HCT116 (cell line): Measurements from ENCODE around the gene CD44. TPM values are rescaled to one million over a fixed set of nuclear protein-coding genes. Genes with fewer than 3 reads are reported as not detected.

Source experiments
- ATAC-seq: fragments of 200-7000 bp; cut with Tn5 transposase; 2 replicates; pipeline ENCODE4 v1.9.1; 2020; ENCODE audit warnings: mild to moderate bottlenecking, moderate library complexity
- BruUV-seq: library from RNA; stranded (reverse); fragments of 400-500 nt; replicated peaks from 2 replicates; lab custom pipeline; 2021; lab: Mats Ljungman, UMichigan
- CTCF ChIA-PET: fragments of 300-600 bp; sonication (Branson Sonifier 250); formaldehyde crosslinking; loops from one replicate; lab custom pipeline; 2021; ENCODE audit warnings: antibody characterized with exemption; lab: Charles Lee
- POLR2A ChIA-PET: fragments of 300-600, 350-600 bp; sonication (Branson Sonifier 250); formaldehyde crosslinking; loops from one replicate; lab custom pipeline; 2021; ENCODE audit warnings: antibody characterized with exemption; lab: Charles Lee
- RAD21 ChIA-PET, 2 experiments: fragments of 300-600 bp; sonication (Branson Sonifier 250); formaldehyde crosslinking; loops; one replicate each; lab custom pipeline; 2023; ENCODE audit warnings: low total read pairs in 2 of 2; ENCODE audit not compliant: uncharacterized antibody in 2 of 2, unreplicated experiment in 2 of 2, low non-redundant PET in 1 of 2; lab: Charles Lee
- DNase-seq: peaks from one replicate; pipeline ENCODE4 v3.0.0-alpha.2; 2010; ENCODE audit warnings: low read depth, low spot score
- H2AFZ ChIP-seq: fragments of 200-600 bp; shearing (Covaris generic), sonication (generic); 2 replicates; pipeline ENCODE4 v1.6.1; 2017; ENCODE audit warnings: low read depth, mixed run types, mixed read lengths, antibody characterized with exemption, low read length; ENCODE audit not compliant: poor library complexity, severe bottlenecking
- H3K27ac ChIP-seq: 2 replicates; pipeline ENCODE4 v1.5.1; 2012; ENCODE audit warnings: low read depth, low read length
- H3K27me3 ChIP-seq: fragments of 200-600 bp; sonication (generic); 2 replicates; pipeline ENCODE4 v1.6.1; 2016; ENCODE audit warnings: mixed run types, low read length, mixed read lengths; ENCODE audit not compliant: insufficient read depth
- H3K36me3 ChIP-seq, 2 experiments: fragments of 200-500 bp in 1 of 2; fragments of 200-600 bp in 1 of 2; sonication (Bioruptor generic) in 1 of 2; sonication (generic) in 1 of 2; 2 replicates each; pipeline versions ENCODE4 v1.5.1 to v1.6.1; 2014 to 2016; ENCODE audit warnings: low read length in 2 of 2, inconsistent platforms in 1 of 2, mixed read lengths in 1 of 2, mixed run types in 1 of 2; ENCODE audit not compliant: insufficient read depth in 2 of 2, control insufficient read depth in 1 of 2
- H3K4me1 ChIP-seq, 2 experiments: fragments of 200-600 bp in 1 of 2; sonication (generic) in 1 of 2; 2 replicates each; pipeline versions ENCODE4 v1.5.1 to v1.6.1; 2012 to 2017; ENCODE audit warnings: low read length in 2 of 2, inconsistent platforms in 1 of 2, mild to moderate bottlenecking in 1 of 2, mixed read lengths in 1 of 2, mixed run types in 1 of 2, moderate library complexity in 1 of 2; ENCODE audit not compliant: insufficient read depth in 2 of 2, control insufficient read depth in 1 of 2
- H3K4me2 ChIP-seq: fragments of 200-600 bp; sonication (generic); 2 replicates; pipeline ENCODE4 v1.6.1; 2017; ENCODE audit warnings: mixed run types, low read length, mixed read lengths
- H3K4me3 ChIP-seq, 2 experiments: fragments of 200-600 bp in 1 of 2; sonication (generic) in 1 of 2; replicated peaks in 1 of 2; 2 replicates each; pipeline ENCODE4 v1.5.1; 2011 to 2016; ENCODE audit warnings: low read length in 2 of 2, control low read depth in 1 of 2, low read depth in 1 of 2, mild to moderate bottlenecking in 1 of 2, mixed read lengths in 1 of 2, mixed run types in 1 of 2
- H3K79me2 ChIP-seq: fragments of 200-600 bp; sonication (generic); 2 replicates; pipeline ENCODE4 v1.6.1; 2017; ENCODE audit warnings: mild to moderate bottlenecking, mixed run types, low read length, moderate library complexity, mixed read lengths; ENCODE audit not compliant: insufficient read depth
- H3K9ac ChIP-seq: fragments of 200-600 bp; sonication (generic); 2 replicates; pipeline ENCODE4 v1.6.1; 2016; ENCODE audit warnings: low read length, mixed read lengths
- H3K9me2 ChIP-seq: fragments of 200-600 bp; sonication (generic), shearing (Covaris generic); 2 replicates; pipeline ENCODE4 v1.6.1; 2017; ENCODE audit warnings: mixed run types, mild to moderate bottlenecking, moderate library complexity; ENCODE audit not compliant: insufficient read depth
- H3K9me3 ChIP-seq, 2 experiments: fragments of 200-500 bp in 1 of 2; fragments of 200-600 bp in 1 of 2; sonication (Bioruptor generic) in 1 of 2; sonication (generic) in 1 of 2; 2 replicates each; pipeline ENCODE4 v1.6.1; 2014 to 2017; ENCODE audit warnings: low read length in 2 of 2, mixed read lengths in 2 of 2, inconsistent platforms in 1 of 2, low read depth in 1 of 2, mild to moderate bottlenecking in 1 of 2, mixed run types in 1 of 2, moderate library complexity in 1 of 2; ENCODE audit not compliant: control insufficient read depth in 1 of 2, insufficient read depth in 1 of 2
- H4K20me1 ChIP-seq: fragments of 200-600 bp; sonication (generic), shearing (Covaris generic); 2 replicates; pipeline ENCODE4 v1.6.1; 2017; ENCODE audit warnings: mixed run types, mild to moderate bottlenecking, moderate library complexity; ENCODE audit not compliant: insufficient read depth
- ATF3 ChIP-seq: IDR thresholded peaks from 2 replicates; pipeline ENCODE4 v1.6.1; 2012
- CBX3 ChIP-seq: IDR thresholded peaks from 2 replicates; pipeline ENCODE4 v1.6.1; 2012; ENCODE audit warnings: low read depth
- CEBPB ChIP-seq: IDR thresholded peaks from 2 replicates; pipeline ENCODE4 v1.6.1; 2012; ENCODE audit warnings: low read depth
- EGR1 ChIP-seq: IDR thresholded peaks from 2 replicates; pipeline ENCODE4 v1.6.1; 2012; ENCODE audit warnings: low read depth
- EZH2phosphoT487 ChIP-seq: fragments of 200-600 bp; IDR thresholded peaks from 2 replicates; pipeline ENCODE4 v1.6.1; 2018; ENCODE audit warnings: antibody characterized with exemption, borderline replicate concordance
- POLR2A ChIP-seq: IDR thresholded peaks from 2 replicates; pipeline ENCODE4 v1.7.0; 2011; ENCODE audit warnings: borderline replicate concordance; ENCODE audit not compliant: insufficient read depth, insufficient read length; ENCODE audit errors: extremely low read depth
- POLR2AphosphoS5 ChIP-seq: IDR thresholded peaks from 2 replicates; pipeline ENCODE4 v1.6.1; 2011; ENCODE audit warnings: mild to moderate bottlenecking, low read depth, low read length, moderate library complexity
- REST ChIP-seq: IDR thresholded peaks from 2 replicates; pipeline ENCODE4 v1.6.1; 2012; ENCODE audit warnings: low read depth
- SIN3A ChIP-seq: IDR thresholded peaks from 2 replicates; pipeline ENCODE4 v1.6.1; 2012; ENCODE audit warnings: low read depth
- SP1 ChIP-seq: IDR thresholded peaks from 2 replicates; pipeline ENCODE4 v1.6.1; 2012; ENCODE audit warnings: low read depth
- SRF ChIP-seq: IDR thresholded peaks from 2 replicates; pipeline ENCODE4 v1.6.1; 2012; ENCODE audit warnings: low read depth
- ZBTB33 ChIP-seq: IDR thresholded peaks from 2 replicates; pipeline ENCODE4 v1.6.1; 2011; ENCODE audit warnings: mild to moderate bottlenecking, low read length, moderate library complexity; ENCODE audit not compliant: insufficient replicate concordance; ENCODE audit errors: extremely low read depth
- ZNF274 ChIP-seq: fragments of 200-500 bp; sonication (Bioruptor generic); IDR thresholded peaks from 2 replicates; pipeline ENCODE4 v1.6.1; 2014; ENCODE audit warnings: mild to moderate bottlenecking, low read depth, low read length, inconsistent platforms
- intact Hi-C: fragments of 100-400 bp; cut with micrococcal nuclease; formaldehyde crosslinking; loops from 2 replicates; pipeline ENCODE4 v1.10.0; 2022
- total RNA-seq: library from RNA; stranded (reverse); gene quantifications from one replicate; pipeline ENCODE4 v1.2.1, GENCODE V29; 2021; ENCODE audit not compliant: unreplicated experiment

The CD44 gene
- total RNA-seq, 1 experiment from 2014 or later = 742 TPM

- ATAC-seq (no peak), DNase-seq (no peak)
- ChIA-PET POLR2A (no interaction called here), RAD21 (no interaction called here), CTCF (interaction anchor here (1.0 to 1.2 kb wide), 2 partner anchors 232 to 304 kb away, joined by 3 to 4 read pairs; no protein-coding TSS in a partner anchor)
- intact Hi-C loops = no loop called here
- H3K9ac ChIP-seq = no peak overlapping the region
- H3K4me1 ChIP-seq = peaks cover 3 to 6% of the 10 kb centered on the region in 2 experiments; a peak in 3 of 4 replicates
- H3K36me3 ChIP-seq = peaks cover 25 to 31% of the 10 kb centered on the region in 2 experiments
- H3K4me2 ChIP-seq = no peak overlapping the region
- TF ChIP-seq CEBPB (no peak), CBX3 (no peak), ZBTB33 (no peak), ATF3 (no peak), POLR2A (no peak), POLR2AphosphoS5 (no peak), REST (no peak), SRF (no peak), EGR1 (no peak), SP1 (no peak), SIN3A (no peak), EZH2phosphoT487 (no peak), ZNF274 (no peak)
- H3K27ac ChIP-seq = no peak overlapping the region
- no peaks in the 10 kb centered on the region for H3K9me3 ChIP-seq
- BruUV-seq = no TSS peak
- no peaks in the 10 kb centered on the region for H4K20me1 ChIP-seq
- H3K79me2 ChIP-seq = no peaks in the 10 kb centered on the region
- no peak overlapping the region for H2AFZ ChIP-seq
- no peak overlapping the region for H3K4me3 ChIP-seq
- no peaks in the 10 kb centered on the region for H3K27me3 ChIP-seq
- H3K9me2 ChIP-seq = no peaks in the 10 kb centered on the region
Measured at GRCh38 chr11:35230388-35230787, 91.4 kb downstream of the CD44 start.
